NOMO-1 (cell line): Measurements from ENCODE around the gene MAML2.

Experiments used
- DNase-seq, 2 experiments: peaks; one replicate each; lab custom pipeline; 2025; ENCODE audit not compliant: unreplicated experiment in 2 of 2; lab: John Stamatoyannopoulos, UW

MAML2 gene

DNA sequence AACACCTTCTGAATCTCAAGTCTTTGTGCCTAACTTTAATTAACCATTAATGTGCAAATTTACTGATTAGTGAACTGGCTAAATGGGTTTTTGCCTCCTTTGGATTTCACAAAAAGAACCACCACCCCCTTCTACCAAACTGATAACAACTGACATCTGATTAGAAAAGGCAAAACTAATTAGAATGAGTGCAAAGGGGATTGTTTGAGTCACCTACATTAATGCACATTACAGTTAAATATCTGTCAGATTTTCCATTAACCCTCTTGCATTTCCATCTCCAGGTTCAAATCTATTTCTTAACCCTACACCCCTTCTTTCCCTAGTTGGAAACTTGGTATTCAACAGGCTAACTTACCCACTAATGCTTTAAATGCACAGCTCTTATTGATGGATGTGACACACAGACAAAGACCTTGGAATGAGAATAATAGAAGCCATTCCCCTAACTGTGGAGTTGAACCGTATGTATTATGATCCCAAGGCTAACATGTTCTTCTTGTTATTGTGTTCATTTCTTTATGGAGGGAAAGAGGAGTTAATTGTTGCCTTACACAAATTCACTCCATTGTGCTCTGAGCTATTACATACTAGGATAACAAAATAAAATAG lies 257.6 kb downstream of the MAML2 start:
- no peak for DNase-seq

DNA sequence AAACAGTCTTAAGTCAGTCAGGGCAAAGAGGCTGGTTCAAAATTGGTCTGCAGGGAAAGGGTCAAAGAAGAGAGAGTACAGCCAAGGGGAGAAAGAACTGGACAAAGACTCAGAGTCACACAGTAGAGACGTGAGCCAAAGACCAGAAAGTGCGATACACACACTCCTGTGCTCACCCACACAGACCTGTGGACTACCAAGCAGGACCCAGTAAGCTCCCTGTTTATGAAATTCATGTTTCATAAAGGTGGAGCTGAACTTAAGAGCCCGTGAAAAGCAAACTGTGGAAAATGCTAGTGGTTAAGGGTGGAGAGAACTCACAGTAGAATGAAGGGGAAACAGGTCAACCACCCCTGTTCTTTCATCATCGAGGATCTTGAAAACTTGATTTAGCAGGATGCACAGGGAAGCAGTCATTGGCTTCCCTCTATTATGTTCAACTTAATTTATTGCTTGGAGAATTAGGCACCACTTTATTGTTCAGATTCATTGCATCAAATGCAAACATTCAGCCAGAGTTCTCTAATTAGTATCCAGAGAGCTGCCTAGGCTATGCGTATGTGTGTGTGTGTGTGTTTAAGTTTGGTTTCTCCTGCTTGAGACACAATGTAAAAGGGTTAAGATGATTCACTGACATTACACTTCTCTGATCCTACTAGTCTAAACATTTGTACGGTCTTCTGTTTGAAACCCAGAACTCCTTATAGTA lies 258.2 kb downstream of the MAML2 start:
- DNase-seq: no peak

DNA sequence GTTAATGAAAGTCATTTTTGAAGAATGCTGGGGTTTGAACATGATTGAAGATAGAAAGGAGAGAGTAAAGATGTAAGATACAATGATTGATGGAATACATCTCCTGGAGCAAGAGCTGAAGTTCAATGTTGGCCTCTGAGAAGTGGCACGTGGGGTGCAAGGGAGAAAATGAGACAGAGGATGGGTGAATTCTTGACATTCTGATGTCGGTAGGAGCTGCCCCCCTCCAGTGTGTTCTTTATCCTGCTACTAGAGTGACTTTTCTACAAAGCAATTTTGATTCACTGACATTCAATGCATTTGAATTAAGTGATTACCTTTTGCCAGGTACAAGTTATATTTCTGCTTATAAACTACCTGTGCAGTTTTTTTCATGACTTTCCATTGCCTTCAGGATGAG lies 260.1 kb downstream of the MAML2 start:
- no peak for DNase-seq

DNA sequence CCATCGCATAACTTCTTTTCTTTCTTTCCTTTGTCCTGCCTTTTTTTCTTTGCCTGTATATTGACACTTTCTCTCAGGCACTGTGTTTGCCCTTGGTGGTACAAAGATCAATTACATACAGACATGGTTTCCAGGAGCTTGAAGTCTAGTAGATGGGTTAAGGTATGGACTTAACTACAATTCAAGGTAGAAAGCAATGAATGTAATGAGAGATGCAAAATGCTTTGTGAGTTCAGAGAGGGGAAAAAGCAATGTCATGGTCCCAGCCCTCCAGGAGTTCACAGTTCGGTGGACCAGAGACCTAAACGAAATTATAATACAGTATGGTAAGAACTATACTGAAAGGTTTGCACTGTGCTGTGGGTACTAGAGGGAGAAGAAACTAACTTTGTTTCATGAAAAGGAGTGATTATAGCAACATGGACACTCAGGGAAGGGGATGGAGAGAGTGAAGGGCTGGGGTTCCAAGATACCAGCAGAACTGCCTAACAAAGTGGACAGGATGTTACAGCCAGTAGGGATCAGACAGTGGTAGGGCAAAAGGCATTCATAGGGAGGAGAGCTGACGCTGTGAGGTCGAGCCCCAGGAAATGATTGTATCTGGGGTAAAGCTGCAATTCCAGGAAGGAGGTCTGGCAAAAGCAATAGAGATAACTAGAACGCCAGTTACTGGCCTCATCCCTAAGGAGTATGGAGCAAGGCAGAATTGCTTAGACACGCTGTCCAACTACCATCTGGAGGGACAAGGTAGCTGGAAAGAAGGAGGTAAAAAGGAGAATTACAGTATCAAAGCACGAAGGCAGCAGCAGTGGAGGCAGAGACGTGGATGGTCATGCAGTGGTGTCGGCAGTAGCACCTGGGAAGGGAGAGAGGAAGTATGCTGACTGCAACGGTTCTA lies 260.7 kb downstream of the MAML2 start:
- no peak for DNase-seq

DNA sequence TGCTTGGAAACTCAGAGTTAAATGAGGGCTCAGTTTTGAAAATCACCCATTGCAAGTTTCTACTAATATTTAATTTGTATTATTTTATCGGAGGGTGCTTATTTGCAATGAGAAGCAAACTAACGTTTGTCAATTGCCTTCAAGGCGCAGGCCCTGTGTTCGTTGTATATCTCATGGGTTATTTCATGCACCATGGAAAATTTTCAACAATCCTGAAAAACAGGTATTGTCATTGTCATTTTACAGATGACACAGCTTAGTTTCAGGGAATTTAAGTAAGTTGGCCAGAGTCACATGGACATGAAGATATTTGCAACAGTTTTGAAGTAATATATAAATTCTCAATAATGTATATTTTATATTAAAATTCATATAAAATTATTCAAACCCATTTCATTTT lies 261.4 kb downstream of the MAML2 start:
- DNase-seq: no peak

DNA sequence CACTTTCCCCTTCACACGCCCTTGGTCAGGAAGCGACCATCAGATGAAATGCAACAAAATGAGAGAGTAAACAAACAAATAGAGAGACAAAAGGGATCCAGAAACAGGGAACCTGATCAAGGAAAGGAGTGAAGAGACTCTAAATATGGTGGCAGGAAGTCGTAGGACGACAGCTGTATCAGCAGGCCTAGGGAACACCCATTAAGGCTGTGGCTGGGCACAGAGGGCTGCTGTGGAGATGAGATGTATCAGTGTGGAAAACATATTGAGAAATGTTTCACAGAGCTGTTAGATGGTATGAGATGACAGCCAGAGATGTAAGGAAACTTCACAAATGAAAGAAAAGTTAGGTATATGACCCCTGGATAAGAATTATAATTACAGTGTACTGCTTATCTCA lies 263.3 kb downstream of the MAML2 start:
- no peak for DNase-seq

DNA sequence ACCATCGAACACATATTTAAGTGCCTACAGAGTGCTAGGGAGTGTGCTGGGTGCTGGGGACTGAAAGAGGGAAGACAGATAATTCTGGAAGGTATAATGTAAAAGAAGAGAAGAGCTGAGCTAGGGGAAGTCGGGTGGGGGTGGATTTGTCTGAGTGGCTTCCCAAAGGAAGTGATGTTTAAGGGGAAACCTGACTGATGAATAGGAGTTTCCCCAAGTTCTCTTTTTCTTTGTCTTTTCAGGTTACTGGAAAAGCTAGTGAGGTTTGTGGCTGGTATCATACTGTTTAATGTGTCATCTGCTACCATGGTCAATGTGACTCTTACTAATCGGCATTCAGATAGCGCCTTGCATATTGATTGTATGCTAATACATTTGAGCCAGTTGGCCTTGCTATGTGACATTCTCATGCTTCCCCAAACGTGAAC lies 267.4 kb downstream of the MAML2 start:
- DNase-seq: no peak

DNA sequence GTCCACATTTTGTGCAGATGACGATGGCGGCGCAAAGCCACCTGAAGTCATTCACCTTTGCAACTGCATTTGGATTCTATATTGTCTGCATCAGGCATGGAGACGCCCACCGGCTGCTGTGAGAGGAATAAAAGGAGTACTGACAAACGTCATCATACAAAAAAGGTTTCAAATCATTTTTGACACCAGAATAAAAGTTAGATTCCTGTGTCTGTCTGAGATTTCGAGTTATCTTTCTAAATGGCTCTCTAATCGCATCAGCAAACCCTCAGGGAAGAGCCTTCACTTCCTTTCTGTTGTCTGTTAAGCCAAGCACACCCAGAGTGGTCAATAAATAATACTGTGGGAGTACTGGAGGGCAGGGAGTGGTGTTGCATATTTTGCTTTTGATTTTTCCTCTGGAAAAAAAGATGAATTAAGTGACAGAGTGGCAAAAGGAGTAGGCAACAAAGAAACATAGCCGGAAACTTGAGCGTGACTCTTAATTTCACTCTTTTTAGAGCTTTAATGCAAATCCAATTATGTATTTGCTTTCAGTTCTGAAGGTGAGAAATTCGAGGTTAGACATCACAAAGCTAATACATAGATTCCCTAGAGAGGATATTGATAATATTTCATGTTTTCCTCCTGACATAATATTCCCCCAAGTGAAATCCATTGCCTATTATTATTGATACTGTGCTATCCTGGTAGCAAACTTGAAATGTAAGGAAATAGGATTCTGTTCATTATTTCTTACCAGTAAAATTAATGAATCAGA lies 268.3 kb downstream of the MAML2 start:
- no peak for DNase-seq

DNA sequence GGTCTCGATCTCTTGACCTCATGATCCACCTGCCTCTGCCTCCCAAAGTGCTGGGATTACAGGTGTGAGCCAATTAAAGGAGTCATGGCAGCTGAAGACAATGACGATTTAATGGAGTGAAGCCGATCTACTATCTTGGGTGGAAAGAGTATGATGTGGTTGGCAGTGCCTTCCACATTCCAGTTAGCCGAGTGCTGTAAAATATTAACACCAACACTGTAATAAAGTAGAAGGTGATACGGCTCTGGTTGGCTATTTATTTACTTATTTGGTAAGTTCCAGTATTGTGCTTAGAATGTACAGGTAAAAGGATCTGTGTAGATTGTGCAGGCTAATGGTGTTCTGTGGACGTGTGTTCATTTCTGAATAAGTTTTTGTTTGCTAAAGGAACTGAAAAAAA lies 269.5 kb downstream of the MAML2 start:
- no peak for DNase-seq

DNA sequence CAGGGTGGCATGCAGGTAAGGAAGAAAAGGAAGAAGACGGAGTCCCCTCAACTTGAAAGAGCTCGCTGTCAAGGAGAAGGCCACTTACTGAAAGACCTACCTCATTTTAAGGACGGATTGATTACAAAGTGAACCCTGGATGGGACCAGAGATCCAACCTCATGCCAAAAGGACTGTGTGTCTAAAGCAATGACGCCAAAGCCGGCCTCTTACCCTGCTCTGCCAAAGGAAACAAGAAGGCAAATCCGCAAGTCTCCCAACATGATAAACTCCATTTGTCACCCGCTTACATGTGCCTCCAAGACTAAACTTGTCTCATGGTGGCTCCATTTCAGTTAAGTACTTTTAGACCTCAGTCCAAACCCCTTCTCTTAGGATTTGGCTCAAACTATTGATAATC lies 270.4 kb downstream of the MAML2 start:
- DNase-seq: no peak

DNA sequence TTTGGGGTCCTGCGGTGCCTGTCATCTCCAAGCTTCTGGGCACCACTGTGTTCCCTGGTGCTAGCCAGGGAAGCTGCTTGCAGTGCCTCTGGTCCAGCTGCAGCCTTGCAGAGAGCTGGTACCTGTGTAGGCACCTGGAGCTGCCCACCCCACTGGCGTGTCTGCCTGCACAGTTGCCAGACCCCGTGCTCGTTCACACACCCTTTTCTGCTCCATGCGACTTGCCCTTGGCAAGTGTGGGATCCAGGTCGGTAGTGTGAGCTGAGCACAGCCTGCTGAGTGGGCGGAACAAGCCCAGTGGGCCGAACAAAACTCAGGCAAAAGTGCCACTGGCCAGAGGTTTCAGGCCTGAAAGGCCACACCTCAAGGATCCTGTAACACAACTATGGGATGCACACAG lies 272.5 kb downstream of the MAML2 start:
- DNase-seq: no peak

DNA sequence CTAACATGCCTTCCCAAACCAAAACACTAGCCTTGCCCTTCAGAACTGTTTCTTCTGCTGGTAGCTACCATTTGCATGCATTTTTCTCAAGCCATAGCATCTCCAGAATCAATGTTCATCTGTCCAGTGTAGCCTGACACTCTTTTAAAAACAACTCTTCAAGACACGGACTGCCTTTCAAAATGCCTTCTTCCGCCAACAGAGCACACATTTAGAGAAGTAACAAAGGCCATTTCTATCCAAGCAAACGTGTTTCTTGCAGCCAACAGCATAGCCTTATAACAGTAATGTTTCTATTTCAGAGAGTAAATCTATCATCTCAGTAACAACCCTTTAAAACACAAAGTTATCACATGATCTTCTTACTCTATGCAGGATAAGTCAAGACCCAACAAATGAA lies 275.8 kb downstream of the MAML2 start:
- no peak for DNase-seq

DNA sequence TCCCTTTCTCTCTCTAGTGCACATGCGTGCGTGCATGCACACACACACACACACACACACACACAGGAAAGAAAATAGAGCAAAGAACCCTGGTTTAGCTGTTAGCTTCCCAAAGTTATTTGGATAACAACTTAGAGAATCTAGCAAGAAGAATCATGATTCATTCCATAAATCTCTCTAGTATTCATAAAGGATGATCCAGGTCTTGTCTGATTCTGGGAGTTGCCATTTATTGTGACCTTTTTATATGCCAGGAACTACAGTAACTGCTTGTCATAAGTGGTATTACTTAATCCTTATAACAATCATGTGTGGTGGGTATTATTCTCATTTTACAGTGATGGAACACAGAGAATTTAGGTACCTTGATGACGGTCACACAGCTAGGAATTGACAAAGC lies 277.6 kb downstream of the MAML2 start:
- DNase-seq: no peak

DNA sequence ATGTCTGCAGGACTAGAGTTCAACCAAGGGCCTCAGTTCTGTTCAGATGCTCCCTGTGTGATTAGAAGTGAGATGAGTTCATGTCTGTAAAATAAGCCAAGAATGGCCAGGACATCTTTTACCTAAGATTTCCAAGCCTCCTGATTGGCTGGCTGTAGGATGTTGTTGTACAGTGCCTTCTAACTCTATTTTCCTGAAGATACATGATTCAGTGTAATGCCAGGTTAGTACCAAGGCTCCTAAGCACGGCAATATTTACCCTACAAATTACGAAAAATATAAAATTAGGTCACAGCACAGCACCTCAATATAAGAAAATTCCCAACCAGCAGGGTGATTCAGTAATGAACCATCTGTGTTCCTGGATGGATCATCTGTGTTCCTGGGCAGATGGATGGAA lies 279.1 kb downstream of the MAML2 start:
- no peak for DNase-seq

DNA sequence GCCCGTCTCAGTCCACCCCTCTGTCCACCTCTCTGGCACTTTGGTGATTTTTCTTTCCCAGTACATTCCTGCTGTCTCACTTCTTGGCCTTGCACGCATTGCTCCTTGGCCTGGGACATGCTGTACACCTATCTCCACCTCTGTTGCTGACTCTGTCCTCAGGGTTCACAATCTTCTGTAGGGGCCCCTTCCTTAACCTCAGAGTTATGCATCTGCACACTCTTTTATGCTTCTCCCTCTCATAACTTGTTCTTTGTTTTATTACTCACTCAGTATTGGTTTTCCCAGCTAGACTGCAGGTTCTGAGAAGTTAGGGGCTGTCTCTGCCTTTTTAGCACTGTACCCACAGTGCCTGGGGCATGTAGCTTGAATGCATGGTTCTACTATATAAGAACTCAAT lies 279.9 kb downstream of the MAML2 start:
- no peak for DNase-seq

DNA sequence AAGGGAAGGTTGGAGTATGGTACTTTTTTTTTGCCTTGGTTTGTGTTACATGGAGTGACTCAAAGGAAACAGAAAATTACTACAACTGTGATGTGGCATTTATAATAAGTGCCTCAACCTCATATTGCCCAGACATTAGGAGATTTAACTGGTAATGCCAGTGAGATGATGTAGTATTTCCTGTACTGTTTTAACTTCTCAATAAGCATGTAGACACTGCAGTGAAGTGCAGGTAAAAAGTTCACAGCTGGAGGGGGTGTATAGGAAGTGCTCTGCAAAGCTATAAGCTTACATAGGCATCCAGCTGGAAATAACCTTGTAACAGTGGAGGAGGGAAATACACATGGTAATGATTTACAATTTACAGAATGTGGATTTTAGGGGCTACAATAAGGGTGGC lies 280.9 kb downstream of the MAML2 start:
- no peak for DNase-seq

DNA sequence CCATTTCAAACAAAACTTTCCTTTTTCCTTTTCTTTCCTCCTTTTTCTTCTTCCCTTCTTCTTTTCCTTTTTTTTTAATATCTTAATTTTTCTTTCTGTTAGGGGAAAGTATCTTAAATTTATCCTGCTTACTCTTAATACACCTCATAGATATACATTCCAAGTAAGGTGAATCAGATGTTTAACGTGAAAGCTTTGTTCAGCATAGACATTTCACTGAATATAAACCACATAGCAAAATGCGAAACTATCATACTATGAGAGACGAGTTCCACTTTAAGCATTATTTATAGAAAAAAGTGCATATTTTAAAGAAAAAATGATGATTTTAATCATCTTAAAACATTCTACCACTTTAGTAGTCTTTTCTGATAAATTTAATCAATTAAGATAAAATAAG lies 281.3 kb downstream of the MAML2 start:
- DNase-seq: no peak

DNA sequence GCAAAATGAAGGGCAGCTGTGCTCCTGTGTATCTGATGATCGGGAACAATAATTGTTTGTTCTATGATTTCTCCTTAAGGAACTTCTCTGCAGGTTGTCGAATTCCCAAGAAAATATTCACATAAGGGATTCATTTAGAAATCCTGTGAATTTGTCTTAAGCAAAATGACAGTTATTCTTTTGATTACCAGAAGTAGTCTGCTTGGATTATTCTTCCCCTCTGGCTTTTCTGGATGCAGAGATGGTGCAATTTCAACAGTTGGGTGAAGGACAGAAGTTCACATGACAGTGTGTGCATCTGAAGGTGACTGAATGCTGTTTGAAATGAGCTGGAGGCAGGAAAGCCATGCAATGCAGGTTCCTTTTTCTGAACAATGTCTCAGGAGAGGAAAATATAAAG lies 281.9 kb downstream of the MAML2 start:
- DNase-seq: no peak

DNA sequence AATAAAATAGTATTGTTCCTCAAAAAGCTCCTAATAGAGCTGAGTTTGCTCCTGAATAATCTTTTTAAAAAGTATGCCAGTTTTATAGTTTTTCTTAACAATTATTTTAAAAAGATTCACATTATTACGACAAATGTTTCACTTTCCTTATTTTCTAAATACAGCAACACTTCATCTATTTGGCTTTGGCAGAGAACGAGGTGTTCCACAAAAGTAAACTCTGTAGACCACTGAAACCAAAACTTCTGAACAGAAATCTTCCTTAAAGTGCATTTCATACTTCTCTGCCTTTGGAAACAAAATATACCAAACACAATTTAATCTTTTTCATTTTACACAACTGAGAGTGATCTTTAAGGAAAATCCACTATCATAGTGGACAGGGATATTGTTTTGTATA lies 285.5 kb downstream of the MAML2 start:
- no peak for DNase-seq

DNA sequence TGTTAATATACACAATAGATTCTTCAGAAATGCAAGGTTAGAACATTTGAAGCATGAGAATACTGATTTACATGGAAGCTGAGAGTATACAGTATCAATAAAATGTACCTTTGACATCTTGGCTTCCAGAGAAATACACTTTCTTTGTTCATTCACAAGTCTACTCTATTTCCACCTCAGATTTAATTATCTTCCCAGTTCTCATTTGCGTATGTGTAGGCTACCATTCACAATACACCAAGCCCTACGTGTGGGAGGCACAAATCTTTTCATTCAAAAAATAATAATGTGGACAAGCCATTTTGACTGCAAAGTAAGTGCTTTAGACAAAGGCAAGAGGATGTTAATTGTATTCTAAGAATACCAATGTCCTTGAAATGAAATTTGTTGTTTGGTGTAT lies 286.4 kb downstream of the MAML2 start:
- DNase-seq: no peak

DNA sequence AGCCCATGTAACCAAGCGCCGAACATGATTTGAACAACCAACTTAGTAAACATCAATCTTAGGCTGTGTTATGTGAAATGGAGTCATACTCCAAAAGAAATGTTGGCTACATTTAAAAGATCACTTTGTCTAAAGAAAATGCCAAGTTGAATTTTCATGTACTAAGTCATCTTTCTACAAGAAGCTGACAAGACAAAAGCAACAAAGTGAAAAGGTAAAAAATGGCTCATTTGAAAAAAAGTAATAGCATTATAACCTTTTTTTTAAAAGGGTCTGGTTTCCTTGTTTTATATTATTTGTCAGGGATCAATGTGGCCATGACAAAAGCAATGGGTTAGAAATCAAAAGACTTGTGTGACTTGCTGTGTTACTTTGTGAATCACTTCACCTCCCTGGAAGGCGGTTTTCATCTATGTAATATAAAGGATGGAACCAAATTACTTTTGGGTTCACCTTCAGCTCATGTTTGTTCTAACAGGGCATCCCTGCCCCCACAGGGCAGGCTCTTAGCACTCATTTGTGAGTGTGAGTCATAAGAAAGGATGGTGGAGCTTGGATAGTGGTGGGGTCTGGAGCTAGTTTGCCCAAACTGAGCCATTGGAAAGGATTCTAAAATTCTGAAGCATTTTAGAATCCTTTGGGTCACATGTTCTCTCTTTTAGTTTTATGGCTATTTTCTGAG lies 287.1 kb downstream of the MAML2 start:
- no peak for DNase-seq
